Frontal cortex (tissue), 4 donors: ENCODE data around the gene RCAN2. TPM values are rescaled to one million over a fixed set of nuclear protein-coding genes. Genes with fewer than 3 reads are reported as not detected.
A peak's percentile ranks its signal among the peaks of the same experiment; 100 is the strongest.
"Not testable (repeated sequence)": the region's sequence is repeated elsewhere in the genome, so short reads cannot be mapped to it uniquely, and the experiment has no call there.

Experiments
- DNase-seq, 2 donors: peaks; one replicate each; pipeline ENCODE4 v3.0.0; 2012; ENCODE audit warnings: low spot score in 2 of 2
- FAIRE-seq: peaks from 2 replicates; lab custom pipeline; 2012; peaks lifted over from hg19 to GRCh38; lab: Jason Lieb, UNC
- total RNA-seq: library from RNA; depleted of rRNA; stranded (reverse); fragments of >200 nt; gene quantifications from one replicate; pipeline ENCODE4 v1.2.3, GENCODE V29; 2014
- donor health status: control.
- donor health status: control.
- donor health status: control.

The RCAN2 gene
- total RNA-seq, 1 donor from 2014 or later: 15.1 TPM

DNA sequence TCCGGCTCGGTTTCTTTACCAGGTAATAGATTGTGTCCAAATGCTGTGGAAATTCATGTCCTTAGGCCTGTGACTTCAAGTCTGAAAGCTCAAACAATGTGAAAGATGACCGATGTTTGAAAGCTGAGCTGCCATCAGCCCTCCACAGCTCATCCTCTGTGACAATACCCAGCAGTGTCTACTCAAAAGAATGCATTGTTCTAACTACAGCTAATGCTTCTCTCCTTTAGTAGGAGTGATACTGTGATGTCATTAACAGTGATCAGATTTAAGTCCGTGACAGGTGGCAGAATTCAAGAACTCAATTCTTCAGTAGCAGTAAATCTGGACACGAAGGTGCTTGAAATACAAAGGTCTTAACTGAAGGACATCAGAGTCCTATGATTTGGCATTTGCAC is 97.3 kb downstream of the RCAN2 start:
- DNase-seq: no peak
- peak; percentile 83 for FAIRE-seq

DNA sequence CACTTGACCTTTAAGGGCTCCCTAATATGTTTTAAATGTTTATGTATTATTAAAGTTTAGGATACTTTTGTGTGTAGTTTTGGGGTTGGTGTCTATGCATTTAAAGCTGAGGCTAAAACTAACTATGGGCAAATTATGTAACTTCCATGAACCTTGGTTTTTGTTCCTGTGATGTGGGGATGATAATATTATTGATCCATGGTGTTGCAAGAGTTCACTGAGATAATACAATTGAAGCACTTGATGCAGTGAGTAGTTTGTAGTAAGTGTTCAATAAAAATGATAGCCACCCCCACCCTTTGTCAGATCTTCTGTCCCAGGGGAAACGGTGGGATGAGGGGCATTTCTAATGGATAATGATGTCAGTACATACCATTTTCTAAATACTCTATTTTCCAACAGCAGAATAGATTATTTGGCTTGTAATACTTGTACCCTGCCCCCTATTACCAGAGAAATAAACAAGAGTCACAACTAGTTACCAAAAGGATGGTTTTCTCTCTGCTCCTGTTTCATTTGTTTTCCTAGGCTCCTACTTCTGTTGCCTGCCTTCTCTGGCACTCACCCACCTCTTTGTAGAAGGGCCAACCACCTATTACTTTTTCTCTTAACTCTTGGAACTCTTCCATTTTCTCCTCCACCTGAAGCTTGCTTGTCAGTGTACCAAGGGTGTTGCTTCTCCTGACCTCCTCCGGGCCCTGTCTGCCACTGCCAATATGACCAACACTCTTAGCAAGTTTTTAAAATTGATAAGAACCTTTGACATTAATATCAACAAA is 97.9 kb downstream of the RCAN2 start:
- FAIRE-seq (no peak), DNase-seq (no peak)

DNA sequence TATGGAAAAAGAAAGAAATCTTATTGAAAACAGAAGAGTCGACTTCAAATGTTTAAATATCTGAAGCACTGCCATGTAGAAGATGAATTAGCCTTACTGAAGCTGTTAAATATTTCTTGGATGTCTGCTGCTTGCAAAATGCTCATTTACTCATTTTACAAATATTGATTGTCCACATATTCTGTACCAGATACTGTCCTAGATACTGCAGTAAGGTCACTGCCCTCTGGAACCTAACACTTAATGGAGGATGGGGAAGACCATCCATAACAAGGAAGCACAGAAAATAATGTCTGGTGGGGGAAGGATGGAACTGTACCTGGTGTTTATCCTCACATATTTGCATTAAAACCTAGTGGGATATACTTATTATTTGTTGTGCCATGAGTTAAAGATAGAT is 99.0 kb downstream of the RCAN2 start:
- FAIRE-seq (no peak), DNase-seq (no peak)

DNA sequence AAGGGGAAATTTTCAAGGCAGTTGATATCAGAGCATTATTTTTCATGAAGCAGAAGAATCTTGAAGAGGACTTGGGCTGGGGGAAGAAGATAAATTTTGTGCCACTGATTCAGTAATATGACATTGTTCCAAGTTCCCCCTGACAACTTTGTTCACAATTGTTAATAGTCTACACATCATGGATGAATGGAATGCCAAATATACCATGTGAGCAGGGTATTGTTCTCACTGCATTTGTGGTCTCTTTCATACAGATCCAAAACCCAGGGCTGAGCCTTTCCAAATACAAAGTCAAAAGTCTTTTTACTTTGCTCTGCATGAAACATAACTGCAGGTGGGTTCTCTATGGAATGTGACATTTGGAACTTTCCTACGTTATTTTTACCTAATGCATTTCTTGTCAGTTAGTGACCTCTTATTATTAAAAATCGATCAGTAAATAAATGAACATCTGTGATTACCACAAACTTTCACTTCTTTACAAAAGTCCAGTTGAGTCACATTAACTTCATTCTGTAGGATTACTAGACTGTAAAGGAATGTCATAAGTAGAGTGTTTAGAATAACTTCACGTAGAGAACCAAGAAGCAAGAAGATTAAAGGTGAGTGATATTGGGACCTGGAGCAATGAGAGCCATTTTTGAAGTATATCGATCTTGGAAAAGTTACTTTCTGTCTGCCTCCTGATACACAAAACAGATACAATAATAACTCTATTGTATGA is 100.9 kb downstream of the RCAN2 start:
- no peak for DNase-seq
- peak; percentile 83 for FAIRE-seq

DNA sequence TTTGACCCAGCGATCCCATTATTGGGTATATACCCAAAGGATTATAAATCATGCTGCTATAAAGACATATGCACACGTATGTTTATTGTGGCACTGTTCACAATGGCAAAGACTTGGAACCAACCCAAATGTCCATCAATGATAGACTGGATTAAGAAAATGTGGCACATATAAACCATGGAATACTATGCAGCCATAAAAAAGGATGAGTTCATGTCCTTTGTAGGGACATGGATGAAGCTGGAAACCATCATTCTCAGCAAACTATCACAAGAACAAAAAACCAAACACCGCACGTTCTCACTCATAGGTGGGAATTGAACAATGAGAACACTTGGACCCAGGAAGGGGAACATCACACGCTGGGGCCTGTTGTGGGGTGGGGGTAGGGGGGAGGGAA is 103.5 kb downstream of the RCAN2 start:
- not testable (repeated sequence) for FAIRE-seq, DNase-seq

DNA sequence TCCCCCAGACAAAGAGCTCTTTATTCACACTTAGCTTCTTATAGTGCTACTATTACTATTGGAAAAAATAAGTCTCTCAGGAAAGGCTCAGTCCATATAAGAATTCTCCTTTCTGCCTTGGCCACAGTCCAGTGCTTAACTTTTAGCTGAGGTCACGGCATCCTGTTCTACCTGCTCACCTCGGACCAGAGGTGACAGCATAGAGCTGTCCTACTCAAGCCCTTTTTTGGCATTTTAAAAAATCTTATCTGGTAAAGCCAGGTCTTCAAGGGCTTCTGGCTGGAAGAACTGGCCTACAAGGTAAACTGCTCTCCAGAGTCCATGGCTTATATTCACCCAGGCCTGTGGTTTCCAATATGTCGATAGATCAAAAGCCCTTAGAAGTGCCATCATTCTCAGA is 109.7 kb downstream of the RCAN2 start:
- DNase-seq (no peak), FAIRE-seq (no peak)

DNA sequence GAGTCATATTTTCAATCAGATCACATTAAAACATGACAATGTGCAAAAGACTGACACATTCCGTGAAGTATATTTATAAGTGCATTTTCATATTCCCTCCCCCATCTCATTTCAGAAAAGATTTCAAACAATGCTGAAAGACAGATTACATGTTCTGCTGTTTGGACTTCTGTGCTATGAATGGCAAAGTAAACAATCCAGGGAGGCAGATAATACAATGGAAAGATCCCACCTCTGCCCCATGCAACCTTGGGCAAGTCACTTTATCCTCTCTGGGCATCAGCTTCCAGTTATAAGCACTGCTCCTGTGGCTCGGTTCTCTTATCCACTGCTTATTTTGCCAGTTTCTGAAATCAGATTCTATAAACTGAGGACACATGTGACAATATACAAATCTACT is 110.2 kb downstream of the RCAN2 start:
- FAIRE-seq: no peak

DNA sequence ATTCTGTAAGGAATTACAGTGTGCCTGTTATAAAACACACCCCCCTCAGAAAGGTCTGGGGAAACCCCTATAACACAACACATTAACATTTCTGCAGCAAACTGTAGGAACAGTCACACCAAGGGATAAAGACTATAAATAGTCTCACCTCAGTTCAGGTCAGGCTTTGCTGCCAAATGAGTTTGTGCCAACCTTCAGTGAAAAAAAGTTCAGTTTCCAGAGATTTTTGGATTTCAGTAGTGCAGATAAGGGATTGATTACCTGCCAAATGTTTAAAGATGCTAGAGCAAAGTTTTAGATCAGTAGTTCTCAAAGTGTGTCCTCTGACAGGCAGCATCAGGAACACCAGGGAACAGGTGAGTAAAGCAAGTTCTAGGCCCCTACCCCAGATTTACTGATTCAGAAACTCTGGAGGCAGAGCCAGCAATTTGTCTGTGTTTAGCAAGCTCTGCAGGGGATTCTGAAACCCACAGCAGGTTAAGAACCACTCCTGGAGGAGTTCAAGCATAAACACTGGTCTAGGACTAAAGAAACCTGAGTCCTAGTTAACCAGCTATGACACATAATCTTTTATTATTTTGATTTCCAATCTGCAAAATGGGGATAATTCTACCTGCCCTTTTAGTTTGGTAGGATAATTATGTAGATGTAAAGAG is 111.0 kb downstream of the RCAN2 start:
- DNase-seq (no peak), FAIRE-seq (no peak)

More for the DNA sequence above, 110.2 kb downstream of the RCAN2 start:
- no peak for DNase-seq

DNA sequence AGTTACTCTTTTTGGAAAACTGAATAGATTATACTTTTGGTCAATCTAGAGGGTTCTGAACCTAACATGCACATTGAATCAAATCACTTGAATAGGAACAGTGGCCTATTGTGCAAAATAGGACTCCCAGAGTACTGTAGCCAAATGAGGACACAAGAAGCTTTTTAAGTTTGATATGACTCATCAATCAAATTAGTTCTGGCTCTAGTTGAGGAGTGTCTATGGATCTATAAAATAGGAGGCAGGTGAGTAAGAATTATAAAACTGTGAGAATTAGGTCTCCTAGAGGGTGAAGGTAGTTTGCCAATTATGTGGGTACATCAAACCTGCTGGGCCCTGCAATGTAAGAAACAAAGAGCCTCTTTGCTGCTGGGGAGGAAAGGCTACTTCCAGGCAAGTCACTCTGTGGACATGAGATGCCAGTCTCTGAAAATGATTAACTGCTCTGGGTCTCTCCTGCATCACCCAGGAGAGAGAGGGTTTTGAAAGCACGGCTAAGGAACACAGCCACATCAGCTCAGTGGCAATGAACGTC is 112.3 kb downstream of the RCAN2 start:
- FAIRE-seq (no peak), DNase-seq (peak in 1 of 2 donors; percentile 22)

DNA sequence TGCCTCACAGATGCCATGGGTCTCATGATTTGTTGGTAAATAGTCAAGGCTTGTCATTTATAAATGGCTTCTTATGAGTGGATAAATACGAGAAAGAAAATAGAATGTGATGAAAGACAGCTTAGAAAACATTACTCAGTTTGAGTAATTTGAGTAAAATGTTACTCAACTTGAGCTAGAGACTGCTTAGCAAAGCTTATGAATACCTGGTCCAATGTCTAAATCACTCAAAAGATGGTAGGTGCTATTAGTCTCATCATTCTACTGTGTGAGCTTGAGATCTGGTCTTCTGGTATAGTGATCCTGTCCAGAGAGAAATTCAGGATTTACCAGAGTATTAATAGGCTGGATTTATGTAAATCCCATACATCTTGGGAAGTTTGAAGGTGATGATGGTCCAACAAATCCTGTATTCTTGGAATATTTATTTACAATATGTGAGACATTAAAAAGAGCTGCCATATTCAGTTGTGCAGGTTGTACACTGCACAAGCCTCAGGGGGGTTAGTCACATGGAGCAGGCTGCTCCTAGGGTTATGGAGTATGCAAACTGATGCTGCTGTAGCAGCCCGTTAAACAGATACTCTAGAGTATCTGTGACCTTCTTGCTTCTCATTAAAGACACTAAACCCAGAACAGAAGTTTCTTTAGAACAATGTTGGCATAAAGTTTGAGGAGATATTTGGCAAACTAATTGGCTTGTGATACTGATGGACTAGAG is 112.9 kb downstream of the RCAN2 start:
- FAIRE-seq (no peak), DNase-seq (no peak)

DNA sequence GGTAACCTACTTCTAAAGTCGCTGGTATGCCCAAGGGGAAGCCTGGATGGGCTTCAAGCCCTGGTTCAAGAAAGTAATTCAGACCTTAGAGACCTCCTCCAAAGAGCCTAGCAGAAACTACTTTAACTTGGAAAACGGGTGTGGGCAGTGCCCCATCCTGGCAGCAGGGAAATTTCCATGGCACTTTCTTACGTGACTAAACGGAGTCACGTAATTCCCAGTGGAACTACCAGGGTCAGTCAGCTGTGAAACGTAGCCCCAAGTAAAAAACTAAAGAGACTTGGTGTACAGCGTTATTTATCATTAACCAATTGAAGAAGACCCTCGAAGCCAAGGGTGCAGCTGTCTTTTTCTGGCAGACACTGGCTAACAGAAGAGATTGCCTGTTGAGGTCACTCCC is 114.0 kb downstream of the RCAN2 start:
- FAIRE-seq: no peak
- DNase-seq: no peak

DNA sequence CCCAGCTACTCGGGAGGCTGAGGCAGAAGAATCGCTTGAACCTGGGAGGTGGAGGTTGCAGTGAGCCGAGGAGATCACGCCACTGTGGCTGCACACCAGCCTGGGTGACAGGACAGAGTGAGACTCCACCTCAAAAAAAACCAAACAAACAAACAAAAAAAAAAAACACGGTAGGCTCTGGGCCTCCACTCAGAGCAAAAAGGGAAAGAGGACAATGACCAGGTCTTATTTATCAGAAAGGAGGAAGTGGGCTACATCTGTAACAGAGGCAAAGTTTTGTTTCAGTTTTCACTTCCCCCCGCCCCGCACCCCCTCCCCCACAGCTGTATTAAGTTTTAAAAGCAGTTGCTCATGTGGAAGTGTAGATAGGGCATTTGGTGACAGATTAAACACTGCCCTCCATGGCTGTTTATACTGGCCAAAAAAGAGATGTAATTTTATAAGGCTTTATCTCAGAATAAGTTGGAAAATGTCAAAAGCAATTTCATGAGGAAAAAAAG is 114.6 kb downstream of the RCAN2 start:
- peak in 1 of 2 donors; percentile 5 for DNase-seq
- no peak for FAIRE-seq

DNA sequence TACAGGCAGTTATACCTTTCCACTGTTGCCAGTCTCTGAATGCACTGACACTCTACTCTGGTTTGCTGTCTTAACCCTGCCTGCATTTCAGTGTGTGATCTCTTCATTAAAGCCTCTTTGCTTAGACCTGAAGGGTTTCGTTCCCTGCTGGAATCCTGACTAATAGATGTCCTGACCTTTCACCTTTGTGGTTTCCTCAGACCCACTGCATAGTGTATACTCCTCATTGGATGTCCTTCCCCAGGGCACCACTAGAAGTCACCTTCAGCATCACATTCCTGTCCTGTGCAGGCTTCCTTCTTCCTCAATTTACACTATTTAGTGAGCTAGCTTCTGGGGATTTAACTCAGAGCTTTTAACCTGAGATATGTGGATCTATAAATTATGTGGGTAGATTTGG is 120.6 kb downstream of the RCAN2 start:
- no peak for DNase-seq
- FAIRE-seq: no peak

DNA sequence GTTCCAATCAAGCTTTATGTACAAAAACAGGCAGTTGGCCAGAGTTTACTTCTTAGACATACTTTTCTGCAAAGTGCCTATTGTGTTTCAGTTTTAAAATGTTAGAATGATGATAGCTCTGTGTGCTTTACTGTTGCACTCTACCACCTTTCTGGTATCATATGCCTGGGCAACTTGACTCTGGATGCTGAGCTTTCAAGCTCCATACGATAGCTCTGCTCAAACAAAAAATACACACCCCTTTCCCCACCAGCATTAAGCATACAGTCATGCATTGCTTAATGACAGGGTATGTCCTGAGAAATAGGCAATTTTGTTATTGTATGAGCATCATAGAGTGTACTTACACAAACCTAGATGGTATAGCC is 123.1 kb downstream of the RCAN2 start:
- DNase-seq (no peak), FAIRE-seq (no peak)

DNA sequence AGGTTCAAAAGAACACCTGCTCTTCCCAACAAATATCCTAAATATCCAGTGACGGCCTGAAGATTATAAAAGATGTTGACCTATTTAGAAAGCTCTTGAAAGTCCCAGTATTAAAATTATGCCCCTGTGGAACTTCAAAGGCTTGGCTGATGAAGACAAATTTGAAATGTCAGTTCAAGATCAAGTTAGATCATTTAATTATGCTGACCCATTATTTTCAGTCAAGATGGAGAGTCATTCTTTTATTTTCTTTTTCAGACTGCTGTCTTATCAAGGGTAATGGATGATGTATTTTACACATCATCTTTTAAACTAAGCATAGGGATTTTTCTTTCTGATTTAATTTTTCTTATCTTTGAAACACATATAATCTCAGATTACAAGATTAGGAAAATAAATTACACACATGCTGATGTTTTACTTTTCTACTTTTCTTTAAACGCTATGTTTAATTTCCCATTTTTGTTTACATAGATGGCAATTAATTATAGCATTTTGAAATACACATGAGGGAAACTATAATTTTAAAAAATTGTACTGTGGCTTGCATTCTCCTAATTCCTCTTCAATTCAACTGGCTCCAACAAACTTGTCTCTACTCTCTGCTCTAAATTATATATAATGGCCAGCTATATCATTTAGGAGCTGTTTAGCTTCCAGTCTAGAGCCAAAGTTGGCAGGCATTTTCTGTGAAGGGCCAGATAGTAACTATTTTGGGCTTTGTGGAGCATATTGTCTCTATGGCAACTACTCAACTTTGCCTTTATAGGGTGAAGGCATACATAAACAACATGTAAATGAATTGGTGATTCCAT is 123.7 kb downstream of the RCAN2 start:
- DNase-seq (no peak), FAIRE-seq (peak; percentile 58)

DNA sequence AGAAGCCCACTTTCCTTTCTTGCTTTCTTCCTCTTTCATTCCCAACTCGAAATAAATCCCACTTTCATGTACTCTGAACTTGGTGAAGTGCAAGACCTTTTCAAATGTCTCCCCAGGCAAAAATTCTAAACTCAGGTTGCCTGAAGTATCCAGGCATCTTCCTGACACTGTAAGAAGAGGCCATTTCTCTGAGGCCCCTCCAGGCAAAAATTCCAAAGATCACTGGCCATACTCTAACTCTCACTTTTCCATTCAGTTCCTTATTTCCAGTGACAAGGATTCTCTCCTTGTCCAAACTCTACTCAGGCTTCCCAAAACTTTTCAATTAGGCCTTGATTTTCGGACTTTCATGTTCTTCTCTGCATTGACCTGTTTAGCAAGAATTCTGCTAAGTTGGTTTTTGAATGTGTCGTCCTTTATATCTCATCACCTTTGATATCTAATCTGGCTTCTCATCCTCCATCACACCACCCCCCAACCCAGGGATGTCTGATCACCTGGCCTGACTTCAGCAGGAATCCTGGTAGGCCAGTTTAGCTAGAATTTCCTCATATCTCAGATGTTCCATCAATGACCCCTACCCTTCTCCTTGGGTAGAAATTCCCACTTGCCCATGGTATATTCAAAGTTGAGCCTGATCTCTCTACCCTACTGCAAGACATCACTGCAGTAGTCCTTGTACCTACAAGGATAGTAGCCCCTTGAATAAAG is 124.9 kb downstream of the RCAN2 start:
- DNase-seq (no peak), FAIRE-seq (no peak)

DNA sequence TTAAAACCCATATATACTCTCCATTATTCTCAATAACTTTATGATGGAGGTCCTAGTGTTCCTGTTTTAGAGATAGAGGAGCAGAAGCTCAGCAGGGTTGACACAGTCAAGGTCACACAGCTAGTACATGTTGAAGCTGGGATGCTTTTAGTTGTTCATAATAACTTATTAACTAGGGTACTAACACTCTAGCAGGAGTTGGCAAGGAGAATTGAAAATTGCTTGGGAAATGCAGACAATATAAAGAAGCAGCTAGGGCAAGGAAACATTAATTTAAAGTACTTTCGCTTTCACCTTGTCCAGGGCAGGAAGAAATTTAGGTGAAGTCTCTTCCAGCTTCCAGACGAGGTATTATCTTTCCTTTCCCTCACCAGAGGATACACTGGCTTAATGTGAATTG is 133.7 kb downstream of the RCAN2 start:
- DNase-seq (no peak), FAIRE-seq (no peak)

DNA sequence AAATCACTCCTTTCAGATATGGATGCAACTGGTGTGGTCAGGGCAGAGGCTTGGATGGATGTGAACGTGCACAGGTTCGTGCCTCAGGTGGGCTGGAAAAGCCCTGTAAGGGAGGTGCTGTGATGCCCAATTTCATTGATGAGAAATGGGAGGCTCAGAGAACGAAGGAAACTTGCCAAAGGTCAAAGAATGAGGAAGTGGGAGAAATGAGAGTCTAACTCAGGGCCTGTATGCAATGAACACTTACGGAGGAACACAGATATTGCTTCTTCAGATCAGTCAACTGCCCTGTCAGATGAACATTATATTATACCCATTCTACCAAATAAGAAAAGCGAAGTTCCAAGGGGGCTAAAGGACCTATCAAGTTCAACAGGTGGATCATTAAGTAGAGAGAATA is 134.7 kb downstream of the RCAN2 start:
- no peak for FAIRE-seq
- no peak for DNase-seq

DNA sequence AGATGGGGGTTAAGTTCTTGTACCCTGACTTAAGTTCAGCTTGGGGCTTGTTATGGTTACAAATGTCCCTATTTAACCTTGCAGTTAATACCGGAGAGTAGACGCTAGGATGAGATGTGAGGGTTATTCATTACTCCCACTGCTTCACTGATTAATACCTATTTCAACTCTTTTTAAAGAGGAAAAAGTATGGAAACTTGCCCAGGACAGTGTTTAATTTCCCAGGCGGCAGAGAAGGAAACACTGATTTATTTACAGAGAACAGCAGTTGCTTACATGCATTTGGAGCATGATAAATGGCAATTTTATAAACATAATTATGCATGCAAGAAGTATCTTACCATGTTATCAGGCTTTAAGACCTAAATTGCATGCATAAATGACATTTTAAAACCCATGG is 137.7 kb downstream of the RCAN2 start:
- no peak for DNase-seq
- no peak for FAIRE-seq
